Stimulated activated CD8-positive, alpha-beta memory T cell treated with anti-CD3 and anti-CD28 coated beads, Interleukin-15, amount 100 ng/mL, for 1 hour (primary cell): ENCODE data around the gene FNBP1.

ENCODE experiments used
- DNase-seq: peaks from one replicate; pipeline ENCODE4 v3.0.0-alpha.2; 2020; ENCODE audit warnings: low read depth

The FNBP1 gene

DNA sequence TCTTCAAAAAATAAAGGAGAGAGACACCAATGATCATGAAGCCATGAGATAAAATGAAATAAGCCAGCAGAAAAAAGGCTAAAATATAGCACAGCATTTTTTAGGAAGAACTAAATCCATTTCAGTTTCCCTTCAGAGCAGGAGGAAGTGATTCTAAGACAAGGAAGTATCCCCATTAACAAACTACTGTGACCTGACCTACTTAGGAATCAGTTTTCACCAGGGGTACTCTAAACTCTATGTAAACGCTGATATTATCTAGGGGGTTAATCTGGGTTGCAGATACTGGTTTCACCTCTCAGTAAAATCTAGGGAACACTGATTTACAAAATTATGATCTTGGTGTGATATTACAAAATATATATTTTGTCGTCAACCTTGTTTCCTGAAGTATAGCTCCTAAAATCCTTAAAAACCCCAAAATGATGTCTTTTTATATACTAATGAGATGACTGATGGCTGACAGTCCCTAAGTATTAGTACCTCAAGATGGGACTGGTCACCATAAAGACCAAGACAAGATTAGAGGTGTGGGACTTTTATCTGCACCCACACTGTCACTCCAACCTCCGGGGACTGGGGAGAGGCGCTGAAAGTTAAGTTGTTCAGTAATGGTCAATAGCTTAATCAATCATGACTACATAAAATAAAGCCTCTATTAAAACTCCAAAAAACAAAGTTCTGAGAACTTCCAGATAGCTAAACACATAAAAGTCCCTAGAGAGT lies 2.9 kb upstream of the FNBP1 start:
- DNase-seq = no peak

DNA sequence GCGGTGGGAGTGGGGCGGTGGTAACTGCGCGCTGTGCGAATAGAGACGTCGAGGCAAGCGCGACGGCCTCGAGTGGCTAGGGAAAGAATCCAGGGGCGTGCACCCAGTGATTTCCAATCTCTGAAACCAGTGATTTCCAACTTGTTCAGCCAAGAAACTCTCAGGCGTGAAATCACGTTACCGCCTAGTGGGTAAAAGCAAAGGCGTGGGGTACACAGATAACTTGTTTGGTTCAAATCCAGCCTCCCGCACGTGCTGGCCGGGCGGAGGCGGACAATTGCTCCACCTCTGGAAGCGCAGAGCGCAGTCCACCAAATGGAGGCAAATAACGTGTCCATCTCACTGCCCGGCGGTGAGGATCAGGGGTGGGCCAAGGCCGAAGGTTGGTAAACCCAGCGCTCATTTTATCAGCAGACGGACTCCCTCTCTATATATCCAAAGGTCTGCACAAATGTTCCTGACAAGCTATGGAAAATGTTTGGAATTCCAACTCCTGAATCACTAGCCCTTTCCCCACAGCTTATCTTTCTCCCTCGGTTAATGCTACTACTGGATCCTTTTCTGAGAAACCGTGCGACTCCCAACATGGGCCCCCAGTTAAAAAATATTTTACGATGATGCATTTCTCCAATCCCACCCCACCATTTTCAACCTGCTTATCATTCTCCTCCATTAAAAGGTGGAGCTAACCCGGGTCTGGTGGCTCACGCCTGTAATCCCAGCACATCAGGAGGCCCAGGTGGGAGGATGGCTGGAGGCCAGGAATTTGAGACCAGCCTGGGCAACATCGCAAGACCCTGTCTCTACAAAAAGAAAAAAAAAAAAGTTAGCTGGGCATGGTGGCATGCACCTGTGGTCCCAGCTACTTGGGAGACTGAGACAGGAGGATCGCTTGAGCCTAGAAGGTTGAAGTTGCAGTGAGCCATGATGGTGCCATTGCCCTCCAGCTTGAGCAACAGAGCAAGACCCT lies 950 bp upstream of the FNBP1 start:
- DNase-seq = no peak

DNA sequence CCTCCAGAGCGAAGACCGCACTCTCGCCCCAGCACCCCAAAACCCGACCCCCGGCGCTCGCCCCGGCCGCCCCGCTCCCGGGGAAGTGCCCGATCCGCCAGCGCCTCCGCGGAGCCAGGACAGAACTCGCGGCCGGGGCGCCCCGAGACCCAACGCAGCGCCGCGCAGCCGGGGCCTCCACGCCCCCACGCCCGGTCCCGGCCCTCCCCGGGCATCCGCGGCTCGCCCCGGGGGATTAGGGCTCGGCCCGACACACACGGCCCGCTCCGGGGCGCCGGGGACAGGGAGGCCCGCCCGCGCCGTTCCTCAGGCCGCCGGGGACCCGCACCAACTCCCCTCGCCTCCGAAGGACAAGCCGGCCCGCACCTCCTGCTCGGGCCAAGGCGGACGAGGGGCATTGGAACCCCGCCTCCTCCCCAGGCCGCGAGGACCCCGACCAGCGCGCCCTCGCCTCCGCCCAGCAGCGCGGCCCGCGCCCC lies 544 bp downstream of the FNBP1 start:
- DNase-seq = no peak

DNA sequence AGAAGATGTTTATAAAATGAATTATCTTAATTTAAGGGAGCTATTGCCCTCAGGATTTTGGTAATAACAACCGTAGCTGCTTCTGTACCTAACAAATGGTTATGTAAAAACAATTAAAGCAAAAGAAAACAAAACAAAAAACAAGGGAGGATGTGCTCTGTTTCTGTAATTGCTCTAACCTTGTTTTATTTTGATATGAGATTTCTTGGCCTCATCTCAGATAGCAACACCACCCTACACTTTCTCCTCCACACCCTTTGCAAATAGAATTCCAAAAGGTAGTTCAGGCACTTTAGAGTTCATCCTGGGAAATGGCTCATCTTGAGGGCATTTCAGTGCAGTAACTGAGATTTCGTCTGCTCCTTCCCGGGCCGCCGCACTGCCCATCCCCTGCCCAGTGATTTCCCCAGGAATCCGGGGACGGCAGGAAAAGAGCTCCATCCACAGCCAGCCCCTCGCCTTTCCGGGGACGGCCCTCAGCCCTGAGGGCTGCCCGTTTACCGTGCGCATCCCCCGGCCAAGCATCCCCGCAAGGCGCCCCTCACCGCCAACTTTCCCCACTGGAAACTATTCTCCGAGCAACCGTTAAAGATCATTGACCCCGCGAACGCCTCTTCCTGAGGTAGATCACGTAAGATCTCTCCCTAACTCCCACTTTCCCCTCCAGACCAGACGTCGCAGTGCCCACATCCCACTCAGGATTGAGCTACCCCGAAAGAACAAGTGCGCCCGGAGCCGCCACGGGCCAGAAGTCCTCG lies 1.2 kb downstream of the FNBP1 start:
- DNase-seq = no peak

DNA sequence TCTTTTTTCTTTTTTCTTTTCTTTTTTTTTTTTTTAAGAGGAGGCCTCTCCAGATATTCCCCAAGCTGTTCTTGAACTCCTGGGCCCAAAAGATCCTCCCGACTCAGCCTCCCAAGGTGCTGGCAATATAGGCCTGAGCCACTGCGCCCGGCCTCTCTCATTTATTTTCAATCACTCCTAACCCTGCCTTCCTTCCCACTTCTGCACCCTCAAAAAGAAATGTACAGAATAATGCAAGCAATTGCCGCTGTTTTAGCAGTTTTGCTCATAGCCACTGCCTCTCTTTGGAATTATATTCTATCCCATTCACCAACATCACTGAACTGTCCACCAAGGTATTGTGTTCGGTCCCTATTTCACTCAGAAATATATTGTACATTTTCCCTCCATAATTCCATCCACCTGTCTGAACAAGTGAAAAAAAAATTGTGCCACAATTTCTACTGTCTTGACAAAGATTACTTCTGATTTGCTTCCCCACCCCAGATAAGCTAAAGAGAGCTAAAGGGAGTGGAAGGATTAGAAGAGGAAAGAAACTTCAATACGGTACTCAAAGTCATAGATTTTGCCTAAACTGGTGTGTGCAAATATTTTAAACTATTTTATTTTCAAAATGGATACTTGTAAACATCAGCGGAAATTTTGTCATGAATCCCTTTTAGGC lies 1.9 kb downstream of the FNBP1 start:
- no peak for DNase-seq

DNA sequence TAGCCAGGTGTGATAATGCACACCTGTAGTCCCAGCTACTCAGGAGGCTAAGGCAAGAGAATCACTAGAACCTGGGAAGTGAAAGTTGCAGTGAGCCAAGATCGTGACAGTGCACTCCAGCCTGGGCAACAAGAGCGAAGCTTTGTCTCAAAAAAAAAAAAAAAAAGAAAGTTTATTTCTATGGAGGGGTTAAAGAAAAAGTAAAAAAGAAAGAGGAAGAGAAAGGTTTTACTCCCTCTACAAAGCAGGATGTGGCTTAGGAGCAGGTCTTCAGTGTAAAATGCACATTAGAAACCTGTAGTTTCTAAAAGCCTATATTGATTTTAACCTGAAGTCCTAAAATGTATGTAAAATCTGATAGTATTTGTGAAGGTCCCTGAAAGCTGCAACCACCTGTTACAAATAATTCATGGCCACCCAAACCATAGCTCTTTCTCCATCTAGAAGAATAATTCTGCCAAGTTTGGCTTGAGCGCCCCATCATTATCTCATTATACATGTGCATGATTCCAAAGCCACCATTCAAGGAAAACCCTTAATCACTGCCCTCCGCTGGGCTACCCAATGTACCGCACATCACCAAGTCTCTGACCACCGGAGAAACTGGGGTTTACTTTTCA lies 3.4 kb downstream of the FNBP1 start:
- DNase-seq = no peak

DNA sequence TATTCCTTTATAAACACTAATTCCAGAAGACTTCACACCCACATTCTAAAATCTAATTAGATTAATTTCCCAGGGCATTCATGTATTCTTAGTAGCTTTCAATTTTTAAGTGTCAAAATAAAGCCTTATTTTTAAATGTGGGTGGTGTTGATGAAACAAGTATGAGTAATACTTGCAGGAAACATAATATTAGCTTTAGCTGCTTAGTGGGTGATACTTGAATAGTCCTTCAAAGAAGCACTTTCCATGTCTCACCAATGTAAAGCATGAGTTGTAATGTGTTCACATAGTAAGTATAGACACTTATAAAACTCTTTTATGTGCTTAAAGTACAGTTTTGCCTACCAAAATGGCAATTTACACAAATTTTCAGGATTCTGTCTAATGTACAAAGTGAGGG lies 6.9 kb downstream of the FNBP1 start:
- no peak for DNase-seq

DNA sequence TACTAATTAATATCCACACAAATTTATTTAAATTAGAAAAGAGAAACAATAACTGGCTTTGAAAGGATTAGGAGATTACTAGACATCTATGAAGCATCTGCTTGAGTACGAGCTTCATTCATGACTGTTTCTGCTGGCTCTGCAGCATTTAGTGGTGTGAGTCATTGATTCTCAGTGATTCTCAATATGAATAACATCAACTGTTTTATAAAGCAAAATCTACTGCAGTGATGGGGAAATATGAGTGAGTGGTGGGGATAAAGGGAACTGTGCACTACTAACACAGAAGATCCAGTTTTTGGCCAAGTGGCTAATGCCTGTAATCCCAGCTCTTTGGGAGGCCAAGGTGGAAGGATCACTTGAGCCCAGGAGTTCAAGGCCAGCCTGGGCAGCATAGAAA lies 8.4 kb downstream of the FNBP1 start:
- DNase-seq = no peak

DNA sequence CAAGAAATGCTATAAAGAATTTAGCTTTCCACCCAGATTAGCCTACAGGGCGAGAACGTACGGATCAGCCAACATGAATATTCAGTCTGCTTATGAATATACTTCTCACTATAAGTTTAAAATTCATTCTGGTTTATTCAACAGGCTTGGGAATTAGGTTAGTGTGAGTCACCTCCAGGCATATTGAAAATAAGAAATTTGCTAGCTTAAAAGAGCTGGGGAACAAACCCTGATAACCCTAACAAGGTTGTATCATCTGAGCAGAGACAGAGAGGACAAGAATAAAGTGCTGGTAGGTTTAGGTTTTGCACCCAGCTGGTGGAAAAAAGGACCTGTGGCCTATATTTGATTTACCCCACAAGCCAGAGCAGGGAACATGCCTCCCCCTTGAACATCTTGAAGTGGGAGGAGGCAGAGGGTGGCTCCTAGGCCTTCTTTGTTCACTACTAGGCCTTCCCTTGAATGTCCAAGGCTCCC lies 12.3 kb downstream of the FNBP1 start:
- no peak for DNase-seq

DNA sequence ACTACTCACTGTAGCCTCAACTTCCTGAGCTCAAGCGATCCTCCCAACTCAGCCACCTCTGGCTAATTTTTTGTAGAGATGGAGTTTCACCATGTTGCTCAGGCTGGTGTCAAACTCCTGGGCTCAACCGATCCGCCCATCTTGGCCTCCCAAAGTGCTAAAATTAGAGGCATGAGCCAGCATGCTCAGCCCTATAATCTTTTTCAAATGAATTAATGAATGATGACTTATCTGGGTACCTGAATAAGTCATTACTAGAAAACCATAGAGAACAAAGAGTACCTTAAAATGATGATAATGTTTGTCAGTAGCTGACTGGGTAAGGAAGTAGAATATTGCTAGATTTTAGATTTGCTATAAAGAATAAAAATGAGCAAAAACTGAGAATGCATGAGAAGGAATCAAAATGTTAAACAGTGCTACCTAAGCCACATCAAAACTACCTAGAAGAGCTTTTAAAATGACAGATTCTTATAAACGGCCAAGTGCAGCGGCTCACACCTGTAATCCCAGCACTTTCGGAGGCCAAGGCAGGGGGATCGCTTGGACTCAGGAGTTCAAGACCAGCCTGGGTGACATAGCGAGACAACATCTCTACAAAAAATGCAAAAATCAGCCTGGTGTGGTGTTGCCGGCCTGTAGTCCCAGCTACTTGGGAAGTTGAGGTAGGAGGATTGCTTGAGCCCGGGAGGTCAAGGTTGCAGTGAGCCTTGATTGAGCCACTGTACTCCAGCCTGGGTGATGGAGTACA lies 13.6 kb downstream of the FNBP1 start:
- DNase-seq = no peak

DNA sequence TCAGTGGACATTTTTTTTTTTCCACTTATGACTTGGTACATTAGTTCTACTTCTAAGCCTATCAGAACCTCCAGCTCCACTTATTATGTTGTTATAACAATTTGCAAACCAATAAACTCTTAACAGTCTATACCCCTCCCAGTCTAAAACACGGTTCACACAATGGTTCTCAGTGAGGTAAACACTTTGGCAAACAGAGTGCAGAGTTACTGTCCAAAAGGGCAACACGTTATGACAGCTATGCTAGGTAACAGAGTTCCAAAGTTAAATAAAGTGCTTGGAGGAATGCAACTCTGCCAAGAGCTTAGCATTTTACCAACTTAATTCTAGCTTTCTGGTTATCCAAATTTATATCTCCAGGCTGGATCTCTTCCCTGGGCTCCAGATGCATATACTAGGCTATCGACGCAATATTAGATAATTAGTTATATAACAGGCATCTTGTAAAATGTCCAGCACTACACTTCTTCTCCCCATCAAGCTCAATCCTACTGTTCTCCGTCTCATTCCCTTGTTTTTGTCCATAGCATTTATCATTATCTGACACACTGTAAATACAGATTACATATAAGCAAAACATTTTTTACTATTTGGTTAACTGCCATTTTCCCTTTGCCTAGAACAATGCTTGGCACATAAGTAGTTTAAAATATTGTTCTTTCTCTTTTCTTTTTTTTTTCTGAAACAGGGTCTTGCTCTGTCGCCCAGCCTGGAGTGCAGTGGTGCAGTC lies 14.3 kb downstream of the FNBP1 start:
- DNase-seq = no peak

DNA sequence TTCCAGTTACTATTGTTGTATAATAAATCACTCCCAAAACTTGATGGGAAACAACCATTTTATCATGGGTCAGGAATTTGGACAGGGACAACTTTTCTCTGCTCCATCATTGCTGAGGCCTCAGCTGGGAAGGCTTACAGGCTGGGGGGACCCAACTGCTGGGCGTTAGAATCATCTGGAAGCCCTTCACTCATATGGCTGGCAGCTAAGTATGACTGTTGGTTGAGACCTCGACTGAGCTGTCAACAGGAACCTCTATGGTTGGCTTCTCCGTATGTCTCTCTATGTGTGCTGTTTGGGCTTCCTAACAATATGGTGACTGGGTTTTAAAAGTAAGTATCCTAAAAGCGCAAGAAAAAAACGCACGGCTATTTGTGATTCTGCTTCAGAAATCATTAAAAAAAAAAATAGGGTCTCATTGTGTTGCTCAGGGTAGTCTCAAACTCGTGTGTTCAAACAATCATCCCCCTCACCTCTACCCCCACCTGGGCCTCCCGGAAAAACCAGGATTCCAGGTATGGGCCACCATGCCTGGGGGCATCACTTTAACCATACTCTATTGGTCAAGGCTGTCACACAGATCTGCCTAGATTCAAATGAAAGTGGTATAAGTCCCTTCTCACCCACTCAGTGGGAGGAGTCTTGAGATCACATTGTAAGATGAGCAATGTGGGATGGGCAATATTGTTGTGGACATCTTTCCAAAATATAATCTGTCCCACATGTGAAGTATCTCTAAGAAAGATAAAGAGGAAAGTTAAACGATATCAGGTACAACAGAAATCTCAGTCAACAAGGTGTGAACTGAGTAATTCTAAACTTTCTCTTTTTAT lies 15.2 kb downstream of the FNBP1 start:
- DNase-seq = no peak

DNA sequence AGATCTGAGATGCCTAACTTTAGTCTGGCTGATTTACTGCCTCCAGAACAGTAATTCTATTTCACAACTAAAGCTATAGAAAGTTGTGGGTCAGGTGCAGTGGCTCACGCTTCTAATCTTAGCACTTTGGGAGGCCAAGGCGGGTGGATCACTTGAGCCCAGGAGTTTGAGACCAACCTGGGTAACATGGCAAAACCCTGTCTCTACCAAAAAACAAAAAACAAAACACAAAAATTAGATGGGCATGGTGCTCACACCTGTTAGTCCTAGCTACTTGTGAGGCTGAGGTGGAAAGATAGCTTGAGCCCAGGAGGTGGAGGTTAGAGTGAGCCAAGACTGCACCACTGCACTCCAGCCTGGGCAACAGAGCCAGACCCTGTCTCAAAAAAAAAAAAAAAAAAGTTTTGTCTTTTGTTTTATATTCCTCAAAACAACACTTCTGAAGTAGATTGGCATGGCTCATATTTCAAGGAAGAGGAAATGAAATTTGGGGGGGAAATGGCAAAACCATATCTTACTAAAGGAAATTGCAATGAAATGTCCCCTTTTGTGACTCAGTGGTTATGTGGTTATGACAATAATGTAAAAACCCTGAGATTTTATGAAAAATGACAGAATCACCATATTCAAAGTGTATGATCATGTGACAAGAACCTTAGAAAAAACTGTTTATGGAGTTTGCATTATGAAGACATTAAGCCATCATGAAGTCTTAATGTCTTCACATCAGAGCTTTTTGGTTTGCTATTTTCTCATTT lies 16.2 kb downstream of the FNBP1 start:
- no peak for DNase-seq

DNA sequence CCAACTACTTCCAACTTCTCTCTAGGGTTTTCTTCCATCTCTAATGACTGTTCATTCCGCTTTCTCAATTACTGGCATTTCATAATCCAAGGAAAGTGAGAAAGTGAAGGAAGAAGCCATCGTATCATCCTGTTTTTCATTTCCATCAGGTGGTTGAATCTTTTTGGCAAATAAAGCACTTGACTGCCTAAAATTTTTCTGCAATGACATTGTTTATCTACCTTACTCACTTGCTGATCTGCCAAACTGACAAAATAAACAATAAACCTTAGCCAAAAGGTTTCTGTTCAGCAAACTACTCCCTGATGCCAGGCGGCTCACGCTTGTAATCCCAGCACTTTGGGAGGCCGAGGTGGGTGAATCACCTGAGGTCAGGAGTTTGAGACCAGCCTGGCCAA lies 18.4 kb downstream of the FNBP1 start:
- DNase-seq = no peak

DNA sequence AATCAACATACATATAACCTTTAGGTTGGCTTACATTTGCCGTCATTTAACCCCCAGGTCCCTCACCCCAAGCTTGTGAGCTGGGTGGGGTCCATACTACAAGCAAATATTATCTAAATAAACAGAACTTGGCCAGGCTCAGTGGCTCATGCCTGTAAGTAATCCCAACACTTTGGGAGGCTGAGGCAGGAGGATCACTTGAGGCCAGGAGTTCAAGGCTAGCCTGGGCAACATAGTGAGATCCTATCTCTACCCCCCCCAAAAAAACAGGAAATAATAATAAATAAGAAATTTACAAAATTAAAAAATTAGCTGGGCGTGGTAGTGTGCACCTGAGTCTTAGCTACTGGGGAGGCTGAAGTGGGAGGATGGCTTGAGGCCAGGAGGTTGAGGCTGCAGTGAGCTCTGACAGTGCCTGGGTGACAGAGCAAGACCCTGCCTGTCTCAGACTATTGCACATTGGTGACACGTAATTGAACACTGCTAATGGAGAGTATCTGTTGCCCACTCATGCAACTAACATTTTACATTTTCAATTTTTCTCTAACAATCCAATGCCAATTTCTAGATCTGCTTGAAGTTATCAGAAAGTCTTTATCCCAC lies 18.9 kb downstream of the FNBP1 start:
- DNase-seq = no peak

DNA sequence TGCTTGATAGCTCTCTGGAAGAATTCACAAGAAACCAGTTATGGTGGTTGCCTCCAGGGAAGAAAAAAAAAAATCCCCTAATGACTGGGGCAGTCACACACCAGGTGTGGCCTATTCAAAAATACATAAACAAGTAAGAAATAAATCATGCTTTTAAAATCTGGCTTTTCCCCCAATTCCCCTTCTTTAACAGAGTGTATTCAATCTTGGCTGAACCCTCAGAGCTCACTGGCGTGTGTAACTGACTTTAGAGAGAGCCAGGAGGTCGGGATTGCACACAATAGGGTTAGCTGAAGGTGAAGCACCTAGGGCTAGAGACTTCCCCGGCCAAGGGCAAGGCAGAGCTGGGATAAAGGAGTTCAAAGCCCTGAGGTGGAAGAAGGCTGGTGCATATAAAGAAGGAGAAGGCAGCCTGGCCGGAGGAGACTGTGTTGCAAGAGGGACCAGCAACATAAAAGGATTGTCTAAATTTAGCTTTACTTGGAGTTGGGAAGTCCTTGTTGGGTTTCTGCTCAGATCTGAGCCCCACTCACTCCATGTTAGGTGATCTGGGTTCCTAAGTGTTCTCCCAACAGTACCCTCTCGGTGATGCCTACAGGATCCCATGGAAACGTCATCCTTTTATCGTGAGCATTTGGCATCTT lies 19.7 kb downstream of the FNBP1 start:
- no peak for DNase-seq

DNA sequence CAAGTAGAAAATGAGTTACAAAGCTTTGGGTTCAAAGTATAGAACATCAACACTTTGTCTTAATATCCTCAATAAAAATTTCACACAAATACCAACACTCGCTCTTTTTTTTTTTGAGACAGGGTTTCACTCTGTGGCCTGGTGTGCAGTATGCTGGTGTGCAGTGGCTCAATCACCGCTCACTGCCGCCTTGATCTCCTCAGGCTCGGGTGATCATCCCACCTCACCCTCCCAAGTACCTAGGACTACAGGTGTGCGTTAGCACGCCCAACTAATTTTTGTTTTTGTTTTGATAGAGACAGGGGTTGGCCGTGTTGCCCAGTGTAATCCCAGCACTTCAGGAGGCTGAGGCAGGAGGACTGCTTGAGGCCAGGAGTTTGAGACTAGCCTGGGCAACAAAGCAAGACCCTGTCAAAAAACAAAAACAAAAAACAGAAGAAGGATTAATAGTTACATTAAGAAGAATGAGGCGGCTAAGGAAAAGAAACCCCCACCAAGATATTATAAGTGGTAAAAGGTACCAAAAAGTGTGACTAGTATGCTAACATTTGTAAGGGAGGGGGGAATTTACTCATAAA lies 20.3 kb downstream of the FNBP1 start:
- DNase-seq = no peak
